B cell (primary cell): ENCODE results near the gene SHFL.

Experiments used
- EZH2 ChIP-seq: IDR thresholded peaks from 2 replicates; pipeline ENCODE4 v1.6.1; 2012; ENCODE audit warnings: borderline replicate concordance, low read depth, mild to moderate bottlenecking, moderate library complexity, low read length; ENCODE audit not compliant: insufficient read depth, poor library complexity, severe bottlenecking
- TF ChIP-seq, protein P1 (sequence below): fragments of 200-600 bp; IDR thresholded peaks from one replicate; pipeline ENCODE4 v1.8.0; 2022; ENCODE audit warnings: antibody characterized with exemption, mild to moderate bottlenecking

DNA sequence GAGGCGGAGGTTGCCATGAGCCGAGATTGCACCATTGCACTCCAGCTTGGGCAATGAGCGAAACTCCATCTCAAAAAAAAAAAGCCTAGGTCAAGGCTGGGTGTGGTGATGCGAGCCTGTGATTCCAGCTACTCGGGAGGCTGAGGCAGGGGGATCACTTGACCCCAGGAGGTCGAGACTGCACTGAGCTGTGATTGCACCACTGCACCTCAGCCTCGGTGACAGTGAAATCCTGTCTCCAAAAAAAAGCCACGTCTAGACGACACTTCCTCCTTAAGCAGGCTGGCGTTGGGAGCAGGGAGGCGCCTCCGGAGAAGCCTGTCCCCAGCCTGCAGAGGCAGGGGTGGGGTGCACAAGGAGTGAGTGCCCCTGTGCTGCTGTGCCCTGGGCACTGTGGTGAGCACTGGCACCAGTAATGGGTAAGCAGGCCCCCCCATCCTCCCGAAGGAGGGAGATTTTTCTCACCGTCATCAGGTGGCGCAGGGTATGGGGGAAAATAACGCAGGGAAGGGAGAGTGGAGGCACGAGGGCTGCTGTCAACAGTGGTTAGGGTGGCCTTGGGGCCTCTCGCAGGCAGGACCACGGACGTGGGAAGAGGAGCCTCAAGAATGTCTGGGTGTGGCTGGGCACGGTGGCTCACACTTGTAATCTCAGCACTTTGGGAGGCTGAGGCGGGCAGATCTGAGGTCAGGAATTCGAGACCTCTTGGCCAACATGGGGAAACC lies 26.1 kb downstream of the SHFL start:
- TF ChIP-seq, protein P1, sequence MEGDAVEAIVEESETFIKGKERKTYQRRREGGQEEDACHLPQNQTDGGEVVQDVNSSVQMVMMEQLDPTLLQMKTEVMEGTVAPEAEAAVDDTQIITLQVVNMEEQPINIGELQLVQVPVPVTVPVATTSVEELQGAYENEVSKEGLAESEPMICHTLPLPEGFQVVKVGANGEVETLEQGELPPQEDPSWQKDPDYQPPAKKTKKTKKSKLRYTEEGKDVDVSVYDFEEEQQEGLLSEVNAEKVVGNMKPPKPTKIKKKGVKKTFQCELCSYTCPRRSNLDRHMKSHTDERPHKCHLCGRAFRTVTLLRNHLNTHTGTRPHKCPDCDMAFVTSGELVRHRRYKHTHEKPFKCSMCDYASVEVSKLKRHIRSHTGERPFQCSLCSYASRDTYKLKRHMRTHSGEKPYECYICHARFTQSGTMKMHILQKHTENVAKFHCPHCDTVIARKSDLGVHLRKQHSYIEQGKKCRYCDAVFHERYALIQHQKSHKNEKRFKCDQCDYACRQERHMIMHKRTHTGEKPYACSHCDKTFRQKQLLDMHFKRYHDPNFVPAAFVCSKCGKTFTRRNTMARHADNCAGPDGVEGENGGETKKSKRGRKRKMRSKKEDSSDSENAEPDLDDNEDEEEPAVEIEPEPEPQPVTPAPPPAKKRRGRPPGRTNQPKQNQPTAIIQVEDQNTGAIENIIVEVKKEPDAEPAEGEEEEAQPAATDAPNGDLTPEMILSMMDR: no peak
- TF ChIP-seq EZH2: no peak
